CD14-positive monocyte (primary cell): ENCODE measurements around the gene PANX1. TPM values are rescaled to one million over a fixed set of nuclear protein-coding genes. Genes with fewer than 3 reads are reported as not detected.

Experiments
- DNase-seq, 3 donors: peaks; one replicate each; pipeline ENCODE4 v3.0.0-alpha.2; 2011 to 2022
- H2AFZ ChIP-seq: 2 replicates; pipeline ENCODE4 v1.6.0; 2012; ENCODE audit warnings: mild to moderate bottlenecking, low read depth, low read length, inconsistent platforms; ENCODE audit not compliant: insufficient read depth, poor library complexity, severe bottlenecking
- H3K27ac ChIP-seq, 2 donors: 1 replicate in 1 of 2; 2 replicates in 1 of 2; pipeline ENCODE4 v1.5.1; 2012 to 2013; ENCODE audit warnings: low read length in 2 of 2, control low read depth in 1 of 2, inconsistent platforms in 1 of 2, low read depth in 1 of 2, mild to moderate bottlenecking in 1 of 2
- H3K27me3 ChIP-seq, 2 donors: one replicate each; pipeline versions ENCODE4 v1.6.0 to v1.6.1; 2011 to 2013; ENCODE audit warnings: low read length in 2 of 2; ENCODE audit not compliant: control insufficient read depth in 2 of 2, insufficient read depth in 2 of 2
- H3K36me3 ChIP-seq, 2 donors: replicated peaks in 1 of 2; 1 replicate in 1 of 2; 2 replicates in 1 of 2; pipeline versions ENCODE4 v1.5.1 to v1.6.1; 2012 to 2013; ENCODE audit warnings: low read length in 2 of 2, control low read depth in 1 of 2, inconsistent platforms in 1 of 2, mild to moderate bottlenecking in 1 of 2; ENCODE audit not compliant: insufficient read depth in 2 of 2, control insufficient read depth in 1 of 2
- H3K4me1 ChIP-seq, 2 donors: 1 replicate in 1 of 2; 2 replicates in 1 of 2; pipeline versions ENCODE4 v1.5.1 to v1.6.1; 2012 to 2013; ENCODE audit warnings: low read length in 2 of 2, control low read depth in 1 of 2, inconsistent platforms in 1 of 2, mild to moderate bottlenecking in 1 of 2, moderate library complexity in 1 of 2; ENCODE audit not compliant: insufficient read depth in 2 of 2, control insufficient read depth in 1 of 2
- H3K4me2 ChIP-seq: replicated peaks from 2 replicates; pipeline ENCODE3; 2012; ENCODE audit warnings: low read length, moderate library complexity, mild to moderate bottlenecking; ENCODE audit not compliant: poor library complexity, severe bottlenecking; ENCODE audit errors: extremely low read depth
- H3K4me3 ChIP-seq, 3 experiments: fragments of 200-600 bp in 1 of 3; sonication (generic) in 1 of 3; replicated peaks in 1 of 3; 1 replicate in 2 of 3; 2 replicates in 1 of 3; pipeline ENCODE4 v1.5.1; 2011 to 2013; ENCODE audit warnings: low read length in 3 of 3, mild to moderate bottlenecking in 3 of 3, control low read depth in 2 of 3, low read depth in 2 of 3, inconsistent platforms in 1 of 3, moderate library complexity in 1 of 3
- H3K79me2 ChIP-seq: 2 replicates; pipeline ENCODE4 v1.6.0; 2012; ENCODE audit warnings: mild to moderate bottlenecking, control low read depth, inconsistent platforms, low read length, moderate library complexity; ENCODE audit not compliant: insufficient read depth
- H3K9ac ChIP-seq: 2 replicates; pipeline ENCODE4 v1.6.0; 2017; ENCODE audit warnings: low read length, mild to moderate bottlenecking; ENCODE audit not compliant: insufficient read depth, poor library complexity, severe bottlenecking
- H3K9me3 ChIP-seq, 2 donors: replicated peaks in 1 of 2; 1 replicate in 1 of 2; 2 replicates in 1 of 2; pipeline versions ENCODE4 v1.5.1 to v1.6.1; 2012 to 2013; ENCODE audit warnings: low read length in 2 of 2, control low read depth in 1 of 2; ENCODE audit not compliant: control insufficient read depth in 1 of 2, insufficient read depth in 1 of 2
- H4K20me1 ChIP-seq: 2 replicates; pipeline ENCODE4 v1.6.0; 2012; ENCODE audit warnings: mild to moderate bottlenecking, low read length, control low read depth, moderate library complexity; ENCODE audit not compliant: insufficient read depth
- H3K27ac Mint-ChIP-seq, 7 donors: one replicate each; pipeline ENCODE4 v1.8.0; 2020; ENCODE audit warnings: mild to moderate bottlenecking in 7 of 7, mixed read lengths in 7 of 7, moderate library complexity in 6 of 7, inconsistent platforms in 2 of 7
- H3K27me3 Mint-ChIP-seq, 3 donors: one replicate each; pipeline ENCODE4 v1.8.0; 2021 to 2022; ENCODE audit warnings: low read depth in 3 of 3, mild to moderate bottlenecking in 3 of 3, mixed read lengths in 3 of 3, moderate library complexity in 3 of 3, inconsistent platforms in 1 of 3
- H3K36me3 Mint-ChIP-seq, 2 donors: one replicate each; pipeline ENCODE4 v1.8.0; 2020; ENCODE audit warnings: mixed read lengths in 2 of 2, inconsistent platforms in 1 of 2, mild to moderate bottlenecking in 1 of 2
- H3K4me1 Mint-ChIP-seq: one replicate; pipeline ENCODE4 v1.8.0; 2020; ENCODE audit warnings: mild to moderate bottlenecking, mixed read lengths
- H3K4me3 Mint-ChIP-seq, 2 donors: one replicate each; pipeline ENCODE4 v1.8.0; 2020; ENCODE audit warnings: mild to moderate bottlenecking in 2 of 2, mixed read lengths in 2 of 2, moderate library complexity in 1 of 2
- H3K9me3 Mint-ChIP-seq, 7 donors: one replicate each; pipeline ENCODE4 v1.8.0; 2020 to 2022; ENCODE audit warnings: mixed read lengths in 7 of 7, mild to moderate bottlenecking in 6 of 7, moderate library complexity in 6 of 7, inconsistent platforms in 2 of 7
- CTCF ChIP-seq: fragments of 200-600 bp; IDR thresholded peaks from one replicate; pipeline ENCODE4 v1.8.0; 2022; ENCODE audit warnings: antibody characterized with exemption, mild to moderate bottlenecking
- WGBS: methylation state at CpG from one replicate; pipeline ENCODE4 v1.1.5; 2013; ENCODE audit warnings: missing lambda C conversion rate; ENCODE audit not compliant: insufficient coverage; 5-methylcytosine and 5-hydroxymethylcytosine counted together
- intact Hi-C, 2 donors: fragments of 100-400 bp; cut with micrococcal nuclease; formaldehyde crosslinking; loops; one replicate each; pipeline versions ENCODE4 v1.15.0 to v1.15.1; 2023
- polyA plus RNA-seq, 3 donors: library from polyadenylated mRNA; depleted of rRNA in 1 of 3; unstranded in 2 of 3; stranded (reverse) in 1 of 3; fragments of 300-500 nt in 2 of 3; fragments of >200 nt in 1 of 3; fragmentation: Illumina TruSeq in 2 of 3; gene quantifications; 1 replicate in 2 of 3; 2 replicates in 1 of 3; pipeline ENCODE4 v1.2.3, GENCODE V29; 2012 to 2021

The PANX1 gene
- polyA plus RNA-seq, 3 donors: 6.9 to 15.7 (median 12.7) TPM

- H3K9me3 Mint-ChIP-seq: peaks cover 0 to 4% (median 0%) of the 10 kb centered on the region in 7 donors
- H3K27me3 ChIP-seq: no peaks in the 10 kb centered on the region
- peaks cover 32 to 41% of the 10 kb centered on the region in 2 donors for H3K36me3 ChIP-seq
- H3K4me3 ChIP-seq: no peak overlapping the region
- no peak overlapping the region for H3K27ac ChIP-seq
- peaks cover 1% of the 10 kb centered on the region for H3K4me1 Mint-ChIP-seq
- H3K79me2 ChIP-seq: no peaks in the 10 kb centered on the region
- no peak overlapping the region for H2AFZ ChIP-seq
- no peak for DNase-seq
- no peaks in the 10 kb centered on the region for H3K9me3 ChIP-seq
- H3K27ac Mint-ChIP-seq: no peak overlapping the region
- H3K27me3 Mint-ChIP-seq: peaks cover 0 to 3% (median 0%) of the 10 kb centered on the region in 3 donors
- intact Hi-C loops: loop anchor here (5.0 to 10.0 kb wide), 2 partner anchors 318 to 320 kb away; no protein-coding TSS in a partner anchor
- no CpG with 5 or more reads among the region's 1 CpG for WGBS
- H3K4me2 ChIP-seq: no peak overlapping the region
- H3K4me3 Mint-ChIP-seq: no peak overlapping the region
- H3K9ac ChIP-seq: no peak overlapping the region
- peaks cover 31 to 35% of the 10 kb centered on the region in 2 donors for H3K36me3 Mint-ChIP-seq
- H3K4me1 ChIP-seq: no peaks in the 10 kb centered on the region
- TF ChIP-seq CTCF: no peak
- peaks cover 5% of the 10 kb centered on the region for H4K20me1 ChIP-seq
Observed at GRCh38 chr11:94184362-94184761, 55.7 kb downstream of the PANX1 start.

GRCh38 chr11:94184846-94185245 is 56.2 kb downstream of the PANX1 start:
- intact Hi-C loops: loop anchor here (5.0 to 10.0 kb wide), 2 partner anchors 317 to 320 kb away; no protein-coding TSS in a partner anchor

More at GRCh38 chr11:94184846-94185245, 56.2 kb downstream of the PANX1 start:
- no peak overlapping the region for H3K27ac Mint-ChIP-seq
- WGBS: no CpG with 5 or more reads among the region's 2 CpGs
- no peak overlapping the region for H3K27ac ChIP-seq
- H3K4me3 Mint-ChIP-seq: no peak overlapping the region
- H3K9ac ChIP-seq: no peak overlapping the region
- H3K4me1 Mint-ChIP-seq: peaks cover 1% of the 10 kb centered on the region
- peaks cover 5% of the 10 kb centered on the region for H4K20me1 ChIP-seq
- H3K36me3 ChIP-seq: peaks cover 27 to 37% of the 10 kb centered on the region in 2 donors
- no peaks in the 10 kb centered on the region for H3K9me3 ChIP-seq
- H3K27me3 ChIP-seq: no peaks in the 10 kb centered on the region
- H3K36me3 Mint-ChIP-seq: peaks cover 26 to 30% of the 10 kb centered on the region in 2 donors
- no peak overlapping the region for H2AFZ ChIP-seq
- H3K4me1 ChIP-seq: no peaks in the 10 kb centered on the region
- no peak for DNase-seq
- no peaks in the 10 kb centered on the region for H3K79me2 ChIP-seq
- no peak overlapping the region for H3K4me3 ChIP-seq
- peaks cover 0 to 3% (median 0%) of the 10 kb centered on the region in 3 donors for H3K27me3 Mint-ChIP-seq
- no peak for TF ChIP-seq CTCF
- H3K9me3 Mint-ChIP-seq: peaks cover 0 to 8% (median 0%) of the 10 kb centered on the region in 7 donors
- H3K4me2 ChIP-seq: no peak overlapping the region
